HL-60 (cell line): ENCODE measurements around the gene SLC24A3.

Experiments used
- CTCF ChIP-seq: IDR thresholded peaks from one replicate; pipeline ENCODE4 v1.5.1; 2011; ENCODE audit warnings: low read length, control low read depth, inconsistent platforms; ENCODE audit not compliant: insufficient read depth
- SPI1 ChIP-seq: IDR thresholded peaks from 2 replicates; pipeline ENCODE4 v1.6.1; 2012; ENCODE audit warnings: low read depth, mild to moderate bottlenecking, borderline replicate concordance

GRCh38 chr20:19211252-19211651 lies 1.2 kb upstream of the SLC24A3 start:
- TF ChIP-seq SPI1 (no peak), CTCF (no peak)
